DND-41 (cell line): ENCODE measurements around the gene CRTC3.

Source experiments
- ATAC-seq: fragments of 200-7000 bp; cut with Tn5 transposase; 3 replicates; pipeline ENCODE4 v1.9.1; 2021; ENCODE audit warnings: low read depth; ENCODE audit not compliant: insufficient read depth
- DNase-seq: peaks from one replicate; pipeline ENCODE4 v3.0.0-alpha.2; 2020
- H2AFZ ChIP-seq: 2 replicates; pipeline ENCODE4 v1.6.0; 2012; ENCODE audit warnings: low read depth, low read length
- H3K27ac ChIP-seq: 2 replicates; pipeline ENCODE4 v1.5.1; 2012; ENCODE audit warnings: low read length, inconsistent platforms
- H3K27me3 ChIP-seq: fragments of 200-600 bp; sonication (generic); 2 replicates; pipeline ENCODE4 v1.6.0; 2012; ENCODE audit warnings: low read length, mild to moderate bottlenecking, inconsistent platforms; ENCODE audit not compliant: insufficient read depth, poor library complexity
- H3K36me3 ChIP-seq: 2 replicates; pipeline ENCODE4 v1.5.1; 2012; ENCODE audit warnings: low read length, inconsistent platforms; ENCODE audit not compliant: insufficient read depth
- H3K4me1 ChIP-seq: 2 replicates; pipeline ENCODE4 v1.5.1; 2012; ENCODE audit warnings: mild to moderate bottlenecking, low read length; ENCODE audit not compliant: insufficient read depth
- H3K4me2 ChIP-seq: 2 replicates; pipeline ENCODE4 v1.6.0; 2012; ENCODE audit warnings: mild to moderate bottlenecking, moderate library complexity, low read length, inconsistent platforms; ENCODE audit not compliant: insufficient read depth
- H3K4me3 ChIP-seq, 2 experiments: fragments of 200-600 bp in 1 of 2; shearing (Covaris generic) in 1 of 2; 2 replicates each; pipeline ENCODE4 v1.5.1; 2012 to 2016; ENCODE audit warnings: inconsistent platforms in 2 of 2, low read length in 2 of 2, mild to moderate bottlenecking in 2 of 2, low read depth in 1 of 2, moderate library complexity in 1 of 2
- H3K79me2 ChIP-seq: 2 replicates; pipeline ENCODE4 v1.6.0; 2012; ENCODE audit warnings: low read length, inconsistent platforms; ENCODE audit not compliant: insufficient read depth
- H3K9ac ChIP-seq: 2 replicates; pipeline ENCODE4 v1.6.0; 2012; ENCODE audit warnings: low read depth, mild to moderate bottlenecking, inconsistent platforms, low read length, moderate library complexity
- H3K9me3 ChIP-seq: 2 replicates; pipeline ENCODE4 v1.5.1; 2012; ENCODE audit warnings: low read length, moderate library complexity, mild to moderate bottlenecking, inconsistent platforms; ENCODE audit not compliant: insufficient read depth, severe bottlenecking
- H4K20me1 ChIP-seq: 2 replicates; pipeline ENCODE4 v1.6.0; 2012; ENCODE audit warnings: low read length; ENCODE audit not compliant: insufficient read depth
- EZH2 ChIP-seq: IDR thresholded peaks from 3 replicates; pipeline ENCODE4 v1.6.1; 2012; ENCODE audit warnings: borderline replicate concordance, low read depth, mild to moderate bottlenecking, moderate library complexity, low read length, inconsistent platforms; ENCODE audit not compliant: severe bottlenecking
- TF ChIP-seq, protein P1 (sequence below): IDR thresholded peaks from 2 replicates; pipeline ENCODE4 v1.5.1; 2012; ENCODE audit warnings: borderline replicate concordance, low read length, moderate library complexity, mild to moderate bottlenecking; ENCODE audit not compliant: poor library complexity, severe bottlenecking; ENCODE audit errors: extremely low read depth

The CRTC3 gene

GRCh38 chr15:90529371-90530249 lies at the start of gene CRTC3:
CRTC3 (plus strand) TSS chr15:90529923; CDS start chr15:90530072, 149 bp downstream.
- Histone ChIP-seq H2AFZ (peak within 1 kb of the TSS; percentile 89), H3K27ac (peak within 1 kb of the TSS; percentile 77), H3K4me3 (peak within 1 kb of the TSS; percentile 43 to 85), H3K4me2 (peak within 1 kb of the TSS; percentile 91), H3K4me1 (peaks cover 24% of the 10 kb centered on the region), H4K20me1 (peaks cover 10% of the 10 kb centered on the region; the same call in 1 of the 2 replicates), H3K79me2 (peaks cover 41% of the 10 kb centered on the region), H3K36me3 (no peaks in the 10 kb centered on the region; the same call in 1 of the 2 replicates), H3K9me3 (no peaks in the 10 kb centered on the region), H3K27me3 (no peaks in the 10 kb centered on the region), H3K9ac (peak within 1 kb of the TSS; percentile 77)
- DNase-seq: peak; percentile 53
- no peak for TF ChIP-seq EZH2
- TF ChIP-seq, protein P1, sequence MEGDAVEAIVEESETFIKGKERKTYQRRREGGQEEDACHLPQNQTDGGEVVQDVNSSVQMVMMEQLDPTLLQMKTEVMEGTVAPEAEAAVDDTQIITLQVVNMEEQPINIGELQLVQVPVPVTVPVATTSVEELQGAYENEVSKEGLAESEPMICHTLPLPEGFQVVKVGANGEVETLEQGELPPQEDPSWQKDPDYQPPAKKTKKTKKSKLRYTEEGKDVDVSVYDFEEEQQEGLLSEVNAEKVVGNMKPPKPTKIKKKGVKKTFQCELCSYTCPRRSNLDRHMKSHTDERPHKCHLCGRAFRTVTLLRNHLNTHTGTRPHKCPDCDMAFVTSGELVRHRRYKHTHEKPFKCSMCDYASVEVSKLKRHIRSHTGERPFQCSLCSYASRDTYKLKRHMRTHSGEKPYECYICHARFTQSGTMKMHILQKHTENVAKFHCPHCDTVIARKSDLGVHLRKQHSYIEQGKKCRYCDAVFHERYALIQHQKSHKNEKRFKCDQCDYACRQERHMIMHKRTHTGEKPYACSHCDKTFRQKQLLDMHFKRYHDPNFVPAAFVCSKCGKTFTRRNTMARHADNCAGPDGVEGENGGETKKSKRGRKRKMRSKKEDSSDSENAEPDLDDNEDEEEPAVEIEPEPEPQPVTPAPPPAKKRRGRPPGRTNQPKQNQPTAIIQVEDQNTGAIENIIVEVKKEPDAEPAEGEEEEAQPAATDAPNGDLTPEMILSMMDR: peak; percentile 36
- ATAC-seq: peak; percentile 86

DNA sequence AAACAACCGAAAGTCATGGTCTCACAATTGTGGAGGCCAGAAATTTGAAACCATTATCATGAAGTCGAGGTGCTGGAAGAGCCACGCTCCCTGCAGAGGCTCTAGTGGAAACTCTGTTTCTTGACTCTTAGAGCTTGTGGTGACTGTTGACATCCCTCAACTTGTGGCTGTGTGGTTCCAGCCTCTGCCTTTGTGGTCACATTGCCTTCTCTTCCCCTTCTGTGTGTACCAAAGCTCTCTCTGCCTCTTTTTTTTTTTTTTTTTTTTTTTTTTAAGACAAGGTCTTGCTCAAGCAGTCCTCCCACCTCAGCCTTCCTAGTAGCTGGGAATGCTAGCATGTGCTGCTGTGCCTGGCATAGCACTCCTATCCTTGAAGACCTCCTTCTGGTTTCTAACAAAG lies 48.7 kb upstream of the CRTC3 start:
- ATAC-seq (peak; percentile 91), DNase-seq (peak; percentile 57)
- Histone ChIP-seq H3K36me3 (peaks cover 84% of the 10 kb centered on the region), H3K9me3 (no peaks in the 10 kb centered on the region), H3K9ac (no peak overlapping the region), H3K27me3 (no peaks in the 10 kb centered on the region), H3K4me3 (no peak overlapping the region), H4K20me1 (no peaks in the 10 kb centered on the region), H3K79me2 (no peaks in the 10 kb centered on the region), H2AFZ (no peak overlapping the region), H3K27ac (no peak overlapping the region), H3K4me2 (no peak overlapping the region), H3K4me1 (no peaks in the 10 kb centered on the region)
- TF ChIP-seq EZH2: no peak
- TF ChIP-seq, protein P1: no peak

- ATAC-seq (0 out of 3 replicates have a peak, but pooled peaks have one; percentile 43), DNase-seq (peak; percentile 46)
- TF ChIP-seq, protein P1: peak; percentile 65
- TF ChIP-seq EZH2: no peak
- H3K4me1 ChIP-seq: no peaks in the 10 kb centered on the region
- no peak overlapping the region for H2AFZ ChIP-seq
- no peak overlapping the region for H3K27ac ChIP-seq
- H3K4me2 ChIP-seq: no peak overlapping the region
- H3K4me3 ChIP-seq: no peak overlapping the region
- no peaks in the 10 kb centered on the region for H3K79me2 ChIP-seq
- peaks cover 84% of the 10 kb centered on the region for H3K36me3 ChIP-seq
- no peaks in the 10 kb centered on the region for H3K27me3 ChIP-seq
- no peaks in the 10 kb centered on the region for H4K20me1 ChIP-seq
- H3K9ac ChIP-seq: no peak overlapping the region
- H3K9me3 ChIP-seq: no peaks in the 10 kb centered on the region
Measured at GRCh38 chr15:90482124-90483011, 47.4 kb upstream of the CRTC3 start.
